ENCODE results near the gene LARGE1.

Gene LARGE1

GRCh38 chr22:33851821-33852384 is 68.4 kb downstream of the LARGE1 start:
- no peak for DNase-seq

- DNase-seq, result no peak
These were observed 69.0 kb downstream of the LARGE1 start for GRCh38 chr22:33851240-33851639.

- no peak for DNase-seq
These were observed 69.6 kb downstream of the LARGE1 start for GRCh38 chr22:33850724-33851123.

DNA sequence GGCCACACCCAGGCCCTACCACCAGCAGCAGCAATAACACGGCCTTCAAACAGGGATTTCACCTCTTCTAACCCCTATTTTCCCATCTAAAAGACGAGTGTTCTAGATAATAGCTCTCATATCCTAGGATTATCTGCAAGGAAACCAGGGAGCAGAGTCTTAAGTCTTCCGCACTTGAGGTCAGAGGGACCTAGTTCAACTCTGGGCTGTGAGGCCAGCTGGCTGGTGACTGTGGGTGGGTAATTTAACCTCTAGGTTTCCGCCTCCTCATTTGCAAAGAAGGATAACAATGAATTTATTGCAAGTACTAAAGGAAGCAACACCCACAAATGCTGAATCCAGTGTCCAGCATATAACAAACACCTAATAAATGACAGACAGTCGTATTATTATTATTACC is 70.1 kb downstream of the LARGE1 start:
- DNase-seq, result no peak

DNA sequence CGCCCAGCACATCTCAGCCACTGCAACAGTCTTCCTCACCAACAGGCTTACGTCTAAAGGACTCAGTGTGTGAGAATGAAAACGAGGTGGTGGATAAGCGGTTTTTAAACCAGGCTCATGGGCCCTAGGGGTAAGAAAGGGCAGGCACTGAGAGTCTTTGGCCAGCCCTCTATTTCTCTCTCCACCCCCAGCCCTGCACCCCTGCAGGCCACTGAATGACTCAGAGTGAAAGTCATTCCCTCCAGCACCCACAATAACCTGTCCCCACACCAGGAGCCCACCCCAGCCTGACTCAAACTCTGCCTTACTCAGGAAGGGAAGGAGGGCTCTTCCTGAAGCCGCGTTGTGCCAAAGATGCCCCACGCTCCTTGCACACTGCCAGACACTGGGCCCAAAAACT is 72.0 kb downstream of the LARGE1 start:
- no peak for DNase-seq

DNA sequence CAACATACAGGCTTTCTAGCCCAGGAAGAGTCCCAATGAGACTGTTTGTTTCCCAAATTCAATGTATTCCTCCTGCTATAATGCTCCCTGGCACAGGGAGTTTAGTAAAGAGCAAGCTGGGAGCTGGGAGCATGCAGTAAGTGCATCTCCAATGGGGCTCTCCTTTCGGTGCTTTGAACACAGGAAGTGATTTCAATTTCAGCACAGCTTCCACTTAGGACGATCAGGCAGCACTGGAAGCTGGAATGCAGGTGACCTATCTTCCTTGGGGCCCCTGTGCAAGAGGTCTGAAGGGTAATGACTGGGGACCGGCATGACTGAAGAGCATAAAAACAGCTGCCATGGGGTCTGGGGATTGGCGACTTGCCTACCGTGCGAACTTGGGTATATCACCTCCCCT is 76.0 kb downstream of the LARGE1 start:
- no peak for DNase-seq

DNA sequence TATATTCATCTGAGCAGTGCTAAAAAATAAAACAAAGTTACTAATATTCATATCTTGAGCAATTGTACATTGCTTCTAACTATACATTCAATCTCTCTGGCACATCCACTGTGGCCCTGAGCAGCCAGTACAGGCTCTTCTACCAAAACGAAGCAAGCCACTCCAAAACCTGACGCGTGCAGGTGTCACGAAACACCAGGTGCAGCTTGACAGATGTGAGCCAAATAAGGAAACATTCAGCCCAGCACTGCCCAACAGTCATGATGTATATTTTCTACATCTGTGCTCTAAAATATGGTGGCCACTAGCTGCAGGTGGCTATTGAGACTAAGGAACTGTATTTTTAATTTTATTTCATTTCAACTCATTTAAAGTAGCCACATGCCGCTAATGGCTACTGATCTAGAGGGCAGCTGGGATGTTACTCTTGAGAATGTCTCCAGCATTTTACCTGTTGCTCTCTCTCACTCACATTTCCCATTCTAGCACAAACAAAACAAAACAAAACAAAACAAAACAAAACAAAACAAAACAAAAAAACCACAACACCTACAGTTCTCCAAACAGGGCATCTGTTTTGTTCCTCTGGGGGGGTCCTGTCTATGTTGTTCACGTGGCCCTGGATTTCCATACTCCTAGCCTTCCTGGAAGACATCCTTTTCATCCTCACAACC is 77.7 kb downstream of the LARGE1 start:
- no peak for DNase-seq

- DNase-seq, result no peak
These were observed 78.3 kb downstream of the LARGE1 start for GRCh38 chr22:33842006-33842354.

GRCh38 chr22:33841281-33842005 is 78.8 kb downstream of the LARGE1 start:
- DNase-seq, result no peak

GRCh38 chr22:33838644-33839043 is 81.6 kb downstream of the LARGE1 start:
- no peak for DNase-seq

DNA sequence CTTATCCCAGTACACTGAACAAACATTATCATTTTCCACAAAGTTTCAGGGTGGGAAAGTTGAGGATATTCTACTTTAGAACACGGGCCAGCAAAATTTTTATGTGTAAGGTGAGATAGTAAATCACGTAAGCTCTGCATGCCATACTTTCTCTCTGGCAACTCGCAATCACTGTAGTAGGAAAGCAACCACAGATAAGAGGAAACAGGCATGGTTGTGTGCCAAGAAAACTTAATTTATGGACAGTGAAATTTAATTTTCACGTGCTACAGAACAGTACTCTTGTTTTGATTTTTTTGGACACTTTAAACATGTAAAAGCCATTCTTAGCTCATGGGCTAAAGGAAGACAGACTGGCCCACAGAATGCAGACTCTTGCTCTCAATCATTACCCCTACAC is 82.5 kb downstream of the LARGE1 start:
- no peak for DNase-seq

GRCh38 chr22:33835265-33835664 is 85.0 kb downstream of the LARGE1 start:
- DNase-seq, result no peak

DNA sequence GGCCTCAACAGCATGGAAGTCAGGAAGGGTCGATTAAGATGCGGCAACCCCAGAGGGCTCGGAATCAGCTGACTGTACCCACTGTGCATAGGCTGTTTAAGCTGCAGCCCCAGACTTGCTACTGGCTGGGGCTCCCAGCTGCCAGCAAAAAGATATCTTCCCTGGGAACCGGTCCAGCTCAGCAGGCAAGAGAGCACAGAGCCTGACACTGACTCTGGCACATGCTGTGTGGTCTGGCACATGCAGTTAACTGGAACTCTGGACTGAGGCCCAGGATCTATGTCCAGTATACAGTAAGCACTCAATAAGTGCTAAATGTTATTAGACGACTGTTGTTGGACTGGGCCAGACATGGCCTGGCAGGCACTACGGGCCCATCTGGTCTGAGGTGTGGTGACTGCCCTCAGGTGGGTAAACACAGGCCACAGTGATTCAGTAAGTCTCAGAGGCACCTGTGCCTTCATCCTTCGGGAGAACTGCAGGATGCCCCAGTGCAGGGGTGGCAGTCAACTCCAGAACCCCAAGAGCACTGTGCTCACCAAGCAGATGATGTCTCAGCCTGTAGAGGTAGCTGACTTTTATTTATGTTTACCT is 87.6 kb downstream of the LARGE1 start:
- DNase-seq, result no peak

DNA sequence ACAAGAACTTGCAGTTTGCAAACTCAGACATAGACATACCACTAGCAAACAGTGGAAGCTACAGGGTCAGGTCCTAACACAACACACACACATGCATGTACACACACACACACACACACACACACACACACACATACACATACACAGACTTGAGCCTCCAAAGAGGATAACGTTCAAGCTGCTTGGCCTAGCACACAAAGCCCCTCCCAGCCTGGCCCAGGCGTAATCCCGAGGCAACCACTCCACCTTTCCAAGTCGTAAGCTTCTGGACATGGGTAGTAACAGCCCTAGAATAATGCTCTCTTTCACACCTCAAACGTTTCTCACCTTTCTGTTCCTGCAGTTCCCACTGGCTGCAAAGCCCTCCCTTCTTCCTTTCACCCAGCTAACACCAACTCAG is 88.6 kb downstream of the LARGE1 start:
- DNase-seq, result no peak

DNA sequence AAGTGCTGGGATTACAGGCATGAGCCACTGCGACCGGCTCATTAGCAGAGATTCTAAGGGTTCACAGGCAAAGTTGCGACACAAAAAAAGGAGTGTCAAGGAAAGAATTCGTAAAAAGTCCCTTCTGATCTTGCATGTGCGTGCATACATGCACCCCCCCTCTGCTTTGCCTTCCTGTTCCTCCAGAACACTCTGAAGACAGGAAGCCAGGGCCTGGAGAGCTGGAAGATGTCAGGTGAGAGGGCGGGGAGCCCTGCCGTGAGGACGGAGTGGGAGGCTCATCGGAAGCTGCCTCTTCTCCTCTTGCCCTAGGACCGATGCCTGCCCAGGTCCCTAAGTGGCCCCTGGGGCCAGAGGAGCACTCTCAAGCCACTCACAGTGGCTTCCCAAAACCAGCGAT is 89.1 kb downstream of the LARGE1 start:
- DNase-seq, result no peak

GRCh38 chr22:33829546-33830280 is 90.6 kb downstream of the LARGE1 start:
- DNase-seq, result no peak

DNA sequence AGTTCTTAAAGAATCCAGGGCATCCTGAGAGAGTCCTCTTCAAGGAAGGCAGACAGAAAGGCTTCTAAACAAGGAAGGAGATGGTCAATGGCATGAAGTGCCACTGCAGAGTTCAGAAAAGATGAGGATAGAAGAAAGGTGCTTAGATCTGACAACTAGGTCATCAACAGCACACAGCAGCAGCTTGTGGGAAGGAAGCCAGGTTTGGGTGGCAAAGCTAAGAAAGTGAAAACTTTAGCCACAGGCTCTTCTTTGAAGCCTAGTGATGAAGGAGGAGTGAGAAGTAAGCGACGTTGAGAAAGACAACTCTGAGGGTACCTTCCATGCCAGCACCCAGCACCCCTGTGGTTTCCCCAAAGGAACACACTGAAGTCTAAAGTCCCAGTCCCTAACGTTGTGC is 92.0 kb downstream of the LARGE1 start:
- DNase-seq, result no peak

GRCh38 chr22:33825761-33826160 is 94.5 kb downstream of the LARGE1 start:
- no peak for DNase-seq

- no peak for DNase-seq
These were observed 96.7 kb downstream of the LARGE1 start for GRCh38 chr22:33823552-33823951.

DNA sequence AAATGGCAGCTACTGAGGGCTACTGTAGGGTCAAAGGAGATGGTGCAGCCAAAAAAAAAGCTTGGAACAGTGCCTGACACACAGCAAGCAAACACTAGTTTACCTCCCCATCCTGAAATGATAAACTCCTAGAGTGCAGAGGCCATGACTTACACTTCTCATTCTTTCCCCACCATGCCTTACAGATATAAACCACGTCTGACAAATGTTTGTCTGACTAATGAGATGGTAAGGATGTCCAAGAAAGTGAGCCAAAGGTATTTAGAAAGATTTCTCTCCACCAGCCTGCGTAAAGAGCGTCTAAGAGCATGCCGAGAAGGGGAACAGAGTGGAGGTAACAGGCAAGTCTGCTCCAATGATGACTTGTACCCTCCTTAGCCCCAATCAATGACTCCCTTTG is 99.0 kb downstream of the LARGE1 start:
- DNase-seq, result no peak

DNA sequence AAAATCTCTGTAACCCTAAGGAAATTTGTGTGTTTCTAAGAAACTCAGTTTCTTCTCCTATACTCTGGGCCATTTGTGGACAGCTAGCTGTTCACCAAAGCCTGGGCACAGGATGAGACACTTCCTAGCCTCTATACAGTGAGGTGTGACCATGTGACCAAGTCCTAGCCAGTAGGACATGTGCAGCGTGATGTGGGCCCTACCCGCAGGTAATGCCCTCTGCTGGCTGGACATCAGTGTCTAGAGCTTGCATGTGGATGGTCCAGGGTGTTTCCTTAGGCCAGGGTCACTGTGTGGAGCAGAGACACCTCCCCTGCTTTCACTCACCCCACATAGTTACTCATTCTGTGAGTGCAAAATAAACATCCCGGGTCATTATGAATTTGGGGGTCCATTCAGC is 100.5 kb downstream of the LARGE1 start:
- no peak for DNase-seq

GRCh38 chr22:33817512-33818127 is 102.7 kb downstream of the LARGE1 start:
- no peak for DNase-seq

DNA sequence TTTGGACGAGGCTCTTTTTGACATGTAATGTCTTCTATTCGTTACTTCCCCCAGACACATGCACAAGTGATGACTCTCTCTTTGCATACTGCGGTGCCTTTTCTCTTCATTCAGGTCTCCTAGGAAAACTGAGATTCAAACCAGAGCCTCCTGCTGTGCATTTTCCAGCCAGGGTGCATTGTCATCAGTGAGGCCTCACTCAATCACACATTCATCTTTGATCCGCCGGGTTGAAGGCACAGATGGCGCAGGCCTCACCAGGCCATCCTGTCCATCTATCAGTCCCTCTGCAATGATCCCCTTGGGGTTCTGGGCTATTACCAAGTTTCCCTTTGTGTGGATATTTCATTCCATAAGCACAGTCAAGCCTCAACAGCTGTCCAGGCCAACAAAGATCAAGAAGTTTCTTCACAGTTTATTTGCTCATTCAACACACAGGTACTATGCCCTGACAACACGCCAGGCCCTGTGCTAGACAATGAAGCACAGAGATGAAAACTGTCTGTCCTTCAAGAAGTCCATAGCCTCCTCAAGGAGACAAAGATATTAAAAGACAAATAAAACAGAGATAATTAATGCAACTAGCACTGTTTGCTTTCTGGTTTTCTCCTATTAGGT is 107.8 kb downstream of the LARGE1 start:
- DNase-seq, result no peak

Measured in NCI-H748 treated with DMSO at 0.1 percent for 48 hours (cell line).